Measurements from ENCODE around the gene TTYH2. TPM values are rescaled to one million over a fixed set of nuclear protein-coding genes. Genes with fewer than 3 reads are reported as not detected.
"Not testable (repeated sequence)": the region's sequence is repeated elsewhere in the genome, so short reads cannot be mapped to it uniquely, and the experiment has no call there.

TTYH2 gene
- 78.6 TPM for polyA plus RNA-seq (ENCODE audit: insufficient read length)

- peak; percentile 78 for DNase-seq (ENCODE audit: low read depth)
Observed at GRCh38 chr17:74212913-74213791, at the start of gene TTYH2. TSS of gene TTYH2 (plus strand) at chr17:74213571. CDS start at chr17:74213588, 17 bp downstream.

GRCh38 chr17:74163836-74164235, 49.5 kb upstream of the TTYH2 start:
- no peak for DNase-seq (ENCODE audit: low read depth)

- DNase-seq (ENCODE audit: low read depth): no peak
Observed at GRCh38 chr17:74164446-74165045, 48.8 kb upstream of the TTYH2 start.

- no peak for DNase-seq (ENCODE audit: low read depth)
Observed at GRCh38 chr17:74165797-74166365, 47.5 kb upstream of the TTYH2 start.

- no peak for DNase-seq (ENCODE audit: low read depth)
Observed at GRCh38 chr17:74170924-74171323, 42.4 kb upstream of the TTYH2 start.

GRCh38 chr17:74172700-74173099, 40.7 kb upstream of the TTYH2 start:
- no peak for DNase-seq (ENCODE audit: low read depth)

GRCh38 chr17:74176546-74177001, 36.8 kb upstream of the TTYH2 start:
- no peak for DNase-seq (ENCODE audit: low read depth)

- no peak for DNase-seq (ENCODE audit: low read depth)
Observed at GRCh38 chr17:74177018-74177450, 36.3 kb upstream of the TTYH2 start.

GRCh38 chr17:74179576-74179975, 33.8 kb upstream of the TTYH2 start:
- DNase-seq (ENCODE audit: low read depth): no peak

- DNase-seq (ENCODE audit: low read depth): no peak
Observed at GRCh38 chr17:74180336-74180735, 33.0 kb upstream of the TTYH2 start.

- no peak for DNase-seq (ENCODE audit: low read depth)
Observed at GRCh38 chr17:74181341-74181740, 32.0 kb upstream of the TTYH2 start.

GRCh38 chr17:74182041-74182723, 31.2 kb upstream of the TTYH2 start:
- DNase-seq (ENCODE audit: low read depth): no peak

- DNase-seq (ENCODE audit: low read depth): no peak
Observed at GRCh38 chr17:74183411-74183810, 30.0 kb upstream of the TTYH2 start.

GRCh38 chr17:74185571-74186185, 27.7 kb upstream of the TTYH2 start:
- DNase-seq (ENCODE audit: low read depth): no peak

GRCh38 chr17:74186498-74186897, 26.9 kb upstream of the TTYH2 start:
- DNase-seq (ENCODE audit: low read depth): no peak

- no peak for DNase-seq (ENCODE audit: low read depth)
Observed at GRCh38 chr17:74187761-74188160, 25.6 kb upstream of the TTYH2 start.

GRCh38 chr17:74188687-74189086, 24.7 kb upstream of the TTYH2 start:
- DNase-seq (ENCODE audit: low read depth): not testable (repeated sequence)

- DNase-seq (ENCODE audit: low read depth): no peak
Observed at GRCh38 chr17:74190154-74190553, 23.2 kb upstream of the TTYH2 start.

- no peak for DNase-seq (ENCODE audit: low read depth)
Observed at GRCh38 chr17:74190807-74191406, 22.5 kb upstream of the TTYH2 start.

GRCh38 chr17:74192950-74193781, 20.2 kb upstream of the TTYH2 start:
- no peak for DNase-seq (ENCODE audit: low read depth)

All from forelimb muscle (tissue), 1 donor.